GM18873 (cell line): ENCODE measurements around the gene ZFYVE9.

Experiments
- ATAC-seq: cut with Tn5 transposase; IDR thresholded peaks from one replicate; pipeline ENCODE4 v1.9.1; 2021; ENCODE audit warnings: mild to moderate bottlenecking, moderate library complexity, moderate number of reproducible peaks; ENCODE audit not compliant: unreplicated experiment, low FRiP score

ZFYVE9 gene

DNA sequence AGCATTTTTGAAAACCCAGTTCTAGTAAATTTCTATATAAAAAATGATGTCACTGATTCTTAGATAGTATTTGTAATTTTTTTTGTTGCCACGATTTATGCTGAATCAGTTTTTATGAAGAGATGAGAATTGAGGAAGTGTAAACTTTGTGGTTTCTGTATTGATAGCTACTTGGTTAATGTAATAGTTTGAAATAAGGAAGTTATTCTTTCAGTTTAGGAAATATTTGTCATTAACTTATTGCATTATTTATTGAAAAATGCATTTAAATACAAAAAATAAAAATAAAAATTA is 97.8 kb downstream of the ZFYVE9 start:
- ATAC-seq: no peak

GRCh38 chr1:52240592-52241210 is 98.8 kb downstream of the ZFYVE9 start:
- no peak for ATAC-seq

GRCh38 chr1:52243221-52243987 is 101.5 kb downstream of the ZFYVE9 start:
- ATAC-seq: no peak

DNA sequence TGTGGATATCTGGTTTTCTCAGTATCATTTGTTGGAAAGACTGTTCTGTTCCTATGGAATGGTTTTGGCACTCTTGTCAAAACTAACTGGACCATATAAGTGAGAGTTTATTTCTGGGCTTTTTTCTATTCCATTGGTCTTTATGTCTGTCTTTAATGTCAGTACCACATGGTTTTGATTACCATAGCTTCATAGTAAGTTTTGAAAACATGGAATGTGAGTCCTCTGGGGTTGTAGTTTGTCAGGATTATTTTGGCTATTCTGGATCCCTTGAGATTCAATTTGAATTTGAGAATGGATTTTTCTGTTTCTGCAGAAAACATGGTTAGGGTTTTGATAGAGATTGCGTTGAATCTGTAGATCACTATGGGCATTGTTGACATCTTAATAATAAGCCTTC is 107.9 kb downstream of the ZFYVE9 start:
- ATAC-seq: no peak

DNA sequence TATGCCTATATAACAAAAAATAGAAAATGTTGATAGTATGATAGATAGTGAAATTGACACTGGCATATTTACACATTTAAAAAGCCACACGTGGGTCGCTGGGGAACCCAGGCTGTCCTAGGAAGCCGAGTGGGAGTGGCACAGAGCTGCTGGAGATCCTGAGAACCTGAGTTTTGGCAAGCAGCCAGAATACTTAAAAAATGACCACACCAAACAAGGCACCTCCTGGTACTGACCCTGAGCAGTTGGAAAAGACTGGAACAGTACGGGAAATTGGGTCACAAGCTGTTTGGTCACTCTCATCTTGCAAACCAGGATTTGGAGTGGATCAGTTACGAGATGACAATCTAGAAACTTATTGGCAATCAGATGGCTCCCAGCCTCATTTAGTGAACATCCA is 111.5 kb downstream of the ZFYVE9 start:
- no peak for ATAC-seq

GRCh38 chr1:52259886-52260285 is 118.0 kb downstream of the ZFYVE9 start:
- ATAC-seq: no peak

GRCh38 chr1:52263153-52263910 is 121.4 kb downstream of the ZFYVE9 start:
- ATAC-seq: no peak

DNA sequence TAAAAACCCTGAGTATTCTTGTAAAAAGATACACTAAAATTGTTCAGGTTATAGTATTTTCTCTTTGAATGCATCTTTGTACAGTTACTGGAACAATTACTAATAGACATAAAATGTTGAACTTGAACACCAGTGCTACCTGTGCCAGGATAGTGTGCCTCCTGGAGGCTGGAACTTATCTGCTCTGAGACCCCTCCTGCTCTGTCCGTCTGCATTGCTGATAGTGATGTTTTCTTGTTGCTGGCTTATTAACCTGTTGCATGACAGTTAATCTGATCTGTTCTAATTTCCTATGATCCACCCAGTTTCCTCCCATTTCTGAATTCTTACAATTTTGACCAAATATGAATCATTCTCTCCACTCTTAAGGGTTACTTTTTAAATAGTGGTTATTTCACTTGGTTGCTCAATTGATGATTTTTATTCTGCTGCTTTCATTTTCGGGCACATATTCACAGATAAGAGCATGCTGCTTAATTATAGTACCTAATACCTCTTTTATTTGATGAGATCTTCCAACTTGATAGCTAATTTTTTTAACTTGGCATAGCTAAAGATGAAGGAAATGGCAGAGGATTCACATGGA is 122.7 kb downstream of the ZFYVE9 start:
- no peak for ATAC-seq

DNA sequence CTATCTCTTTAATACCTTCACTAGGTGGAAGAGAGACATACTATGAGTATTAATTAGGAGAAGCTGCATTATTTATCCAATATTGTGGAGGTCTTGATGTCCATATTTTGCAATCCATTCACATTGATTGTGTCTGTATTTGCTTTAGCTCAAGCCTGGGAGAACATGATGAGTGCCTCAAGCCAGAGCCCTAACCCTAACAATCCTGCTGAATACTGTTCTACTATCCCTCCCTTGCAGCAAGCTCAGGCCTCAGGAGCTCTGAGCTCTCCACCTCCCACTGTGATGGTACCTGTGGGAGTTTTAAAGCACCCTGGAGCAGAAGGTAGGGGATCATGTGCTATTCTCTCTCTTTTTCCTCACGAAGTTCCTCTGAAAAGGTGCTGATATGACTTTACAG is 124.6 kb downstream of the ZFYVE9 start:
- no peak for ATAC-seq

DNA sequence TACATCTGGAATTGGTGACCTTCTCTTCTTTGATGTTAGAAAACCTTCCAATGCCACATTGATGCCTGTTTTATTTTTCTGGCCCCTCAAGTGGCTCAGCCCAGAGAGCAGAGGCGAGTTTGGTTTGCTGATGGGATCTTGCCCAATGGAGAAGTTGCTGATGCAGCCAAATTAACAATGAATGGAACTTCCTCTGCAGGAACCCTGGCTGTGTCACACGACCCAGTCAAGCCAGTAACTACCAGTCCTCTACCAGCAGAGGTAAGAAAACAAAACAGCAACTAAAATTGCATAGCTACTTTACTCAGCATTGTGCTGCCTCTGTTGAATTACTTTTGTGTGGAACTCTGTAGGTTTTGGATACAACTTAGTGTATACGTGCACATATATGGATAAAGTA is 126.5 kb downstream of the ZFYVE9 start:
- no peak for ATAC-seq

- ATAC-seq: no peak
These were observed 139.6 kb downstream of the ZFYVE9 start for GRCh38 chr1:52281518-52281917.

DNA sequence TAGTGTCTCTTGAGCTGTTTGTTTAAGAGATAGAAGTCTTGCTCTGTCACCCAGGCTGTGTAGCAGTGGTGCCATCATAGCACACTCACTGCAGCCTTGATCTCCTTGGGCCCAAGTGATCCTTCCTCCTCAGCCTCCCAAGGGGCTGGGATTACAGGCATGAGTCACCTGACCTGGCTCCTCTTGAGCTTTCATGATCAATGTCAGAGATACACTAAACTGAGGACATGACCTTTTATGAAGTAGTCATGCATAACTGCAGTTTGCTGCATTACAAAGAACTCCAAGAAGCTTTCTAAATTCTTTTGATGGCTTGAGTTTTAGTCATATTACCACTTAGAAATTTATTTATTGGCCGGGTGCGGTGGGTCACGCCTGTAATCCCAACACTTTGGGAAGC is 146.4 kb downstream of the ZFYVE9 start:
- ATAC-seq: no peak

DNA sequence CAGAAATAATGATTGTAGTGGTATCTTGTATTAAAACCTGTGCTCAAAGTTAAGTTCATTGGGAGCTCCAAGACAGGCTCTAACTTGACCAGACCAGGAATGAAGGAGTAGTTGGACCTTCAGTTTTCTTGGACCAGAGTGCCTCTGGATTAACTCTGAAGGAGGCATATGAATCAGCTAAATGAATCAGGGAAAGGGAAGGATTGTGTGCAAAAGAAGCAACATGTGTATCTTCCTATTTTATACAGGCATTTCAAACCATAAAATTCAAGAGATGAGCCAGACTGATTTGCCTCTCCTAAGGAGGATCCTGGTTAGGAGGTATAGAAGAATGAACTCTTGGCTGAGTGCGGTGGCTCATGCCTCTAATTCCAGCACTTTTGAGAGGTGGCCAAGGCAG is 152.7 kb downstream of the ZFYVE9 start:
- no peak for ATAC-seq

- ATAC-seq: no peak
These were observed 154.5 kb downstream of the ZFYVE9 start for GRCh38 chr1:52296345-52296744.

DNA sequence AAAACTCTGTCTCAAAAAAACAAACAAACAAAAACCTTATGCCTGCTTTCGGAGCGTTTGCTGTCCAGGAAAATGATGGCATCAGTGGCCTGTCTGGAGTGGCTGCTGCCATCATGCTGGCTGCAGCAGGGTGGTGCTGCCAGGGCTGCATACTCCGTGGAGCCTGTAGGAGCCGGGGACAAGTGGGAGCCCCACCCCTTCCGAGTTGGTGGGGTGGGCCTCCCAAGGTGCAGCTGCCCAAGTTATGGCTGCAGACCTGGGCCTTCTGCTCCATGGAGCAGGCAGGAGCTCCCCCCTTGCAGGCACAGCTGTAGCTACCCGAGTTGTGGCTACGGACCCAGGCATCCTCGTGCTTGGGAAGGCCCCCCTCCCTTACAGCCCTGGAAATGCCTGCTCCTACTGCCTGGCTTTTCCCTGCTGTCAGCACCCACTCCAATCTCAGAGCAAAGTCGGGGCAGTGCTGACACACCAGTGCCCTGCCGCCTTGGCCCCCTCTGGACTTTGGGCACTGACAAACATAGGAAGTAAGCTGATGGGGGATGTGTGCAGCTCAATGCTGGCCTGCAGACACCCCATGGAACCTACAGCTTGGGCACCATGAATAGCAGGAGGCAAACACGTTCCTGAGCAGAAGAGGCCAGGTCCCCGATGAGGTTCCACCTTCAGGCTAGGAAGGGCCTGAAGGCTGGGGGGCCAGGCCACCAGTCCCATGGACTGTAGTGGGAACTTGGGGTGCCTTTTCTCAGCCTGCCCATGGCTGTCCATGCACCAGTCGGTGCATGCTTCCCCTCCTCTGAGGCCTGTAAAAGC is 163.7 kb downstream of the ZFYVE9 start:
- ATAC-seq: no peak

GRCh38 chr1:52306227-52307006 is 164.5 kb downstream of the ZFYVE9 start:
- no peak for ATAC-seq

DNA sequence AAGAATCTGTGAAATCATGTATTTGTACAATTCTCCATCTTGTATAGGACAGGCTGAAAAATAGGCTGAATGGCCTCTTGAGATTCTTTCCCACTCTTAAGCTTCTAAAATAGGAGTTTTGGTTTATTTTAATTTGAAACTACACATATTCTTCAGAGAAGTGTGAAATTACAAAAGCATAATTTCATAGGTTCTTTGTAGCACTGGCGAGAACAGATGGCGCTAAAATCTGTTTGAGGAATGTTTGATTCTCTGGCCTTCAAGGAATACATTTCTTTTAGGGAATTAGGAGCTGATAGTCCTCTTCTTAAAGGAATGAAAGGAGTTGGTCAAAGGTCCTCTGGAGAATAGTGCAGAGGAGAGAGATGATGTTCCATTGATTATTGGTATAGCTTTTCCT is 179.2 kb downstream of the ZFYVE9 start:
- ATAC-seq: no peak

DNA sequence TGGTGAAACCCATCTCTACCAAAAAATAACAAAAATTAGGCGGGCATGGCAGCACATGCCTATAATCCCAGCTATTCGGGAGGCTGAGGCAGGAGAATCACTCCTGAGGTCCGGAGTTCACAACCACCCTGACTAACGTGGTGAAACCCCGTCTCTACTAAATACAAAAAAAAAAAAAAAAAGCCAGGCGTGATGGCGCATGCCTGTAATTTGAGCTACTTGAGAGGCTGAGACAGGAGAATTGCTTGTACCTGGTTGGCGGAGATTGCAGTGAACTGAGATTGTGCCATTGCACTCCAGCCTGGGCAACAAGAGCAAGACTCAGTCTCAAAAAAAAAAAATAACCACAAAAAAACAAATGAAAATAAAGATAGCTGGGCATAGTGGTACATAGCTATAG is 181.8 kb downstream of the ZFYVE9 start:
- ATAC-seq: no peak

- no peak for ATAC-seq
These were observed 183.9 kb downstream of the ZFYVE9 start for GRCh38 chr1:52325786-52326185.

DNA sequence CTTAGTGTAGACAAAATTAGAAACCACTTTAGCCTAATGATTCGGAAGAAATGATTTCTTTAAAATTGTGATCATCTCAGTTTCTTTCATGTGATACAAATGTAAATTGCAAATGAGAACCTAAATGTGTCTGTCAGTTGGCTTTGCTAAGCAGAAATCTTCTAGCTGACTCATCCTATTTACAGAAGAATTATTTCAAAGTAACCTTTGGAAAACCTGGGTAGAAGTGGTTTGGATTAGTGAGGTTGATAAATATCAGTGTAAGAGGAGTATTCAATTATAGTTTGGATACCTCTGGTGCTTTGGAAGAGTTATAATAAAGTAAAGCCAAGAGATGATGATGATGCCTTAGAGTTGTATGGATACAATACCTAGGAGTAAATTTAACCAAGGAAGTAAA is 186.7 kb downstream of the ZFYVE9 start:
- ATAC-seq: no peak
